GM19099 (cell line): ENCODE measurements around the gene SP2.

Experiments
- POLR2A ChIP-seq: IDR thresholded peaks from 3 replicates; pipeline ENCODE4 v1.6.1; 2011; ENCODE audit warnings: low read depth; ENCODE audit not compliant: insufficient read length; ENCODE audit errors: extremely low read depth

The SP2 gene

DNA sequence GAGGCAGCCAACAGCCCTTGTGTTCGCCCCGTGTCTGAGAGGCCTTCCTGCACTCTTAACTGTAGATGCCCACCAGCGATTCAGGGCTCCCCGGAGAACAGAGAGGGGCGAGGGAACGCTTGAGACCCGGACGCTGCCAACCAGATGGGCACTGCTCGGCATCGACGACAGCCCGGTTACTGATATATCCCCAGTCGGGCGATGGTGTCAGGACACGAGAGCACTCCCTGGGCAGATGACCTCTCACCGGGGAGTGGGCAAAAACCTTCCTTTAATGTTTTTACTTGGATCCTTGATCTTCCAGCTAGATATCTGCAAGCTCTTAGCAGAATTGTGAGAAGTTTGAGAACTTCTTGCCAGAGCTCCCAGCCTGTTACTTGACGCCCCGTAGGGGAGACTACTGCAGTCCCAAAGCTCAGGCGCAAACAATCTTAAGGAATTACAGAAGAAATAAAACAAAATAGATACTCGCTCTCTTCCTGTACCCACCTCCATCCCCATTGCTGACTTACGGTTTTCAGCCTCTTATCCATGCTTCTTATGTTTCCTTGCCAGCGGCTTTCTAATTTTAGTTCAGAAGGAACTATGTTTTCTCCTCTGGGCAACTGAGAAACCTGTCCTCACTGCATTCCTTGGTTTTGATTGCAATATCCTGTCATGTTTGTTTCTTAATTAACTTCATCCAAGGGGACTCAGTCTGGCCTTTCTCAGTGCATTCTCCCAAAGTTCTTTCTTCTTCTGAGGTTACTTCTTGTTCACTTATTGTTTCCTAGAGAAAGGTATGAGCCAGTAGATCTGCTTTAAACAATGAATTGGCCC lies 845 bp downstream of the SP2 start:
- no peak for TF ChIP-seq POLR2A

DNA sequence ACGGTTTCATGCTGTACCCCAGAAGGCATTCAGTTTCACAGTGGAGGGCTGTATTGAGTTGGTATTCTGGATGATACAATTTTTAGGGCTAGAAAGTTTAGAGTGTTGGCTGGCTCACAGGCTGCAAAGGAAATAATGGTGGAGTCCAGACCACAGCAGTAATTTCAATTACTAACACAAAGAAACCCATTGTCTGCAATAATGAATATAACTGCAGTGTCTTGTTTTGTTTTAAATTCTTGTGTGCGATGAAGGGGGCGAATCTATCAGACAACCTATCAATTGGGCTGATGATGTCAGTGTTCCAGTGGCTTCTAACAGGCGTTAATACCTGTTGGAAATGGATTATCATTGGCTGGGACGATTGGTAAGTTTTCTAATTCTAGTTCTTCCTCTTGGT lies 1.5 kb downstream of the SP2 start:
- no peak for TF ChIP-seq POLR2A

DNA sequence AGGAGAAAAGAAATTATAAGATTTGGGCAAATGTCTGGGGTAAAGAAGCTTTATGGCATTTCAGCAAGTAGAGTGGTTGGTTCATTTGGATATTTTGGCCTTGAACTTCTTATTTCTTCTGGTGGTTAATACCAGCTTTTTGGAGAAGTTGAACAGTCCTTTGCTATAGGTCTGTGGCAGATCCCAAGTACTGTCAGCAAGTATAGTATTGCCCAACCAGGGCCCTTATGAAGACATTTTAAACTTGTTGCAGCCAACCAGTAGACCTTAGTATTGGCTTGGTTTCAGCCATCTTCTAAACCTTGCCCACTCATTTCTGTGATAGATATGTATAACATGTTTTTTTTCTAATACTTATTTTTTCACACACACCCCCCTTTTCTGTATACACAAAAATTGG lies 2.2 kb downstream of the SP2 start:
- no peak for TF ChIP-seq POLR2A

DNA sequence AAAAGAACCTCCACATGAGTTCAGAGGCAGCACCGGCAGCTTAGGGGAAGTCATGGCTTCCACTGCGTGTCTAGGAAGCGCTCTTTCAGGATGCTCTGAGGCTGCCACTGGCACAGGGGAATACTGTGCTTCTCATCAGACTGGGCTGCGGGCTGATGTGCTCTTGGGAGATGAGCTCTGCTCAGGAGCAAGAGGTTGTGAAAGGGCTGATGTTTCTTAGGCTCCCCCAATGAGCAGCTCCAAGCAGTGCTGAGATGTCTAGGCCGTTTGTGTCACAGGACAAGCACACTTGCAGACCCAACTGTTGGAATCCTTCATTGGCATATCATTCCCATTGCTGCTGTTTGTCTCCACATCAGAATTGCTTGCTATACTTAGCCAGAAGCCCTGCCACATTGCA lies 3.6 kb downstream of the SP2 start:
- TF ChIP-seq POLR2A, result no peak

DNA sequence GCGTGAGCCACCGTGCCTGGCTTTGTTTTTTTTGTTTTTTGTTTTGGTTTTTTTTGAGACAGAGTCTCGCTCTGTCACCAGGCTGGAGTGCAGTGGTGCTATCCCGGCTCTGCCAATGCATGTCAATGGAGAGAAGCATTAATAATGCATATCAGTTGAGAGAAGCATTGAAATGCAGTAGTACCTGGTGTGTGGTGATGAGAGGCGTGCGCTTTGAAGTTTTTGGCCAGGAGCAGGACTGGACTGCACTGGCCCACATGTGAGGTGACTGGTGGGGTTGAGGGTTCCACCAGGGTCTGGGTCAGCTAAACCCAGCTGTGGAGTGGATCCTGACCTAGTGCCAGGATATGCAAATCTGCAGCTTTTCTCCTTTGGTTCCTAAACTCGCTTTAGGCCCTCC lies 5.4 kb downstream of the SP2 start:
- no peak for TF ChIP-seq POLR2A

DNA sequence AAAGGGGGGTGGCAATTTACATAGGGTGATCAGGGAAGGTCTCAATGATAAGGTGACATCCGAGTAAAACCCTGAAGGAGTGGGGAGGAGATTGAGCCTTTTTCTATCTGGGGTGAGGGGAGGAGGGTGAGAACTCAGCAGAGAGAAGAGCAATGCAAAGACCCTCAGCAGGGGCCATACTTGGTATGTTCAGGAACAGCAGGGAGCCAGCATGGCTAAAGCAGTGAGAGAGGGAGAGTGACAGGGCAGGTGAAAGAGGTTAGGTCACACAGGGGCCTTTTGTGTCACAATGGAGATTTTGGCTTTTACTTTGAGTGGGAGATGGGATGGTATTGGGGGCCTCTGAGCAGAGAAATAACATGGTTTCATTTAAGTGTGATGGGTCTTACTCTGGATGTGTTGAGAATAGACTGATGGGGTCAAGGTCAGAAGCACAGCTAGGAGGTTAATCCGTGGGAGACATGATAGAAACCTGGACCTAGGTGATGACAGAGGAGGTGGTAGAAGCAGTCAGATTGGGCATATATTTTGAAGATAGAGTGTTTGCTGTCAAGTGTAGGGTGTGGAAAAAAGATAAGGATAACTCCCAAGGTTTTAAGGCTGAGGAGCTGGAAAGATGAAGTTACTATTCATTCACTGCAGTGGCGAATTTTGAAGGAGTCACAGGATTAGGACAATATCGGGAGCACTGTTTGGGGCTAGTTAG lies 6.2 kb downstream of the SP2 start:
- no peak for TF ChIP-seq POLR2A

DNA sequence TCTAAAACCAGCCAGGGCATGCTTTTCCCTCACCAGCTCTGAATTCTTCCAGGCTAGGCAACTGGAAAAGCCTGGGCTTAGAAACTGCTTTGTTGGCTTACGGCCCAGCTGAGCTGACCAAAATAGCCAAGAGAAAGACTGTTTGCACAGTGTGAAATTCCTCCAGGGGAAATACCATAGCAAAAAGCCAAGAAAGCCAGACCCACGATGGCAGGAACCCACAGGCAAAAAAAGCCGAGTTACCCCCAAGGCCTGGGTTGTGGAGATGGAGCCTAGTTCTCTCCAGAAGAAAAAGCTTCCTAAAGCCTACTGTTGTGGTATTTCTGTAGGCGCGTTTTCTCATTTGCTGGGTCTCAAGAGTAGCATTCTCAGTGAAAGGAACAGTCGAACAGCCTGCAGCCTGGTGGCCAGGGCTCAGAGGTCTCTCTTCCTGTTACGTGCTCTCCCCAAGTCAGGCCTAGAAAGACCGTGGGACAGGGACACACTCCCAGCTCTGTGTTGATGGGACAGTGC lies 9.2 kb downstream of the SP2 start:
- no peak for TF ChIP-seq POLR2A

DNA sequence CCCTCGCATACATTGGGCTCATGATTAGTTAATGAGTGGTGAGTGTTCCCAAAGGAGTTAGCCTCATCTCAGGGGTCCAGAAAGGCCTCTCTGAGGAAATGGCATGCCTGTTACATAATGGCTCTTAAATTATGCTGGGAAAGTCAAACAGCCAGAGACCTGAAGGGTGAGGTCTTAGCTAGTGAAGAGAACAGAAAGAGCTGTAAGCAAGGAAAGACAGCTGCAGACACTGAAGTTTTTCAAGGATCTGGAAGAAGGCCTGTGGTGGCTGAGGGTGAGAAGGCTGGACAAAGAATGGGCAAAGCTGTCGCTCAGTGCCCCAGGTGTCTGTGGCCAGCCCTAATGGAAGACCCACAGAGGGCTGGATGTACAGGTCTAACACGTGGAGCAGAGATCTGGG lies 10.4 kb downstream of the SP2 start:
- no peak for TF ChIP-seq POLR2A

DNA sequence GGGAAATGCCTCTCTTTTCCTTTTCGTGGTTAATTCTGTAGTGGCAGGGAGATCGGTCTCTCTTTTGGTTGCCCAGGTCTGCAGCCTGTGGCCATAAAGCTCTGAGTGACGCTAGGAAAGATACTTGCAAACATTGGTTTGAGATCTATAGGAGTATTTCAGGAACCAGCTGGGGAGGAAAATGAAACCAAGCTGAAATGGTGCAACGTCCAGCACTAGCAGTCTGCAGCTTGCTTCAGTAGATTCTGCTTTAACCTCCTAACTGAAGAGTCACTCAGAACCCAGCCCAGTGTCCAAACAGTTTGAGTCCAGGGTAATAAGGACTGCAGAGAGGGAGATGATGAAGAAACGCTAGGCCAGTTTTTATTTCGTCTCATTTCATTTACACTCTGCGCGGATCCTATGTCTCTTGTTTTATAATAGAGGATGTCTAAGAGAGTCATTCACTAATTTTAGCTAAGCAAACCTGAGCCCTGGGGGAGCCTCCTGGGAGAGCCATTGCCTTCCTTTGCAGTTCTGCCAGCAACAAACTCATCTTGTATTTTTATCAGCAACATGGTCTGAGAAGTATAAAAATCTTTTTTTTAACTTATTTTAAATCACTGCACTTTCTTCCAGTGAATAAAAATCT lies 12.0 kb downstream of the SP2 start:
- TF ChIP-seq POLR2A, result no peak

DNA sequence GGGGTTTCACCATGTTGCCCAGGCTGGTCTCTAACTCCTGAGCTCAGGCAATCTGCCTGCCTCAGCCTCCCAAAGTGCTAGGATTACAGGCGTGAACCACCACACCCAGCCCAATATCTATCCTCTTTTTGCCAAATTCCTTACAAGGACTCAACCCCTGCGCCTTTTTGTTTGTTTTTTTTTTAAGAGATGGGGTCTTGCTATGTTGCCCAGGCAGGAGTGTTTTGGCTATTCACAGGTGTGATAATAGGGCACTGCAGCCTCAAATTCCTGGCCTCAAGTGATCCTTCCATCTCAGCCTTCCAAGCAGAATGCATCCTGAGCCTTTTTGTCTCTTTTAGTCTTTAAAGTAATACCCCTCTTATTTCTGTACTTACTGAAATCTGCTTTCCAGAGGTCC lies 17.0 kb downstream of the SP2 start:
- no peak for TF ChIP-seq POLR2A

DNA sequence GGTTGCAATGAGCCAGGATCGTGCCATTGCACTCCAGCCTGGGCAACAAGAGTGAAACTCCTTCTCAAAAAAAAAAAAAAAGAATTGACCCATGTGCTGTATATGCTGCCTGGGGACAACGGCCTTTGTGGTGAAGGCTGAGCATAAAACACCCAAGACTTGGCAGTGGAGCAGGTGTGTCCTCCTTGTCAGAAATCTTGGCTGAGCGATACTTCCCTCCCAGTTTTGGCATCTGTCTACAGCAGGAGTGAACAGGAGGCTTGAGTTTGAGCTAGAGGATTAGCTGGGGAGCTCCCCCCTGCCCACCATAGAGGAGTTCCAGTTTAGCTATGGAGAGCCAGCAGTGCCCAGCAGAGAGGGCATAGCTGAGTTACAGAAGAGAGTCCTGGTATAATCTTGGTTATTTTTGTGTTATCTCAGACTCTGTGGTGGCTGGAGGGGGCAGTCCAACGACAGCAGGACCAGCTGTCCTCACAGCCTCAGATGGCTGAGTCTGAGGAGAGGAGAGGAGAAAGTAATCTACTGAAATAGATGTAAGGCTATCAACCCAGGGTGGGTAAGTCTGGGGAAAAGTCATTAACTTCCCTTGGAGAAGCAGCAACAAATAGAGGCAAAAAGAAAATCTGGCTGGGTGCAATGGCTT lies 18.4 kb downstream of the SP2 start:
- no peak for TF ChIP-seq POLR2A

DNA sequence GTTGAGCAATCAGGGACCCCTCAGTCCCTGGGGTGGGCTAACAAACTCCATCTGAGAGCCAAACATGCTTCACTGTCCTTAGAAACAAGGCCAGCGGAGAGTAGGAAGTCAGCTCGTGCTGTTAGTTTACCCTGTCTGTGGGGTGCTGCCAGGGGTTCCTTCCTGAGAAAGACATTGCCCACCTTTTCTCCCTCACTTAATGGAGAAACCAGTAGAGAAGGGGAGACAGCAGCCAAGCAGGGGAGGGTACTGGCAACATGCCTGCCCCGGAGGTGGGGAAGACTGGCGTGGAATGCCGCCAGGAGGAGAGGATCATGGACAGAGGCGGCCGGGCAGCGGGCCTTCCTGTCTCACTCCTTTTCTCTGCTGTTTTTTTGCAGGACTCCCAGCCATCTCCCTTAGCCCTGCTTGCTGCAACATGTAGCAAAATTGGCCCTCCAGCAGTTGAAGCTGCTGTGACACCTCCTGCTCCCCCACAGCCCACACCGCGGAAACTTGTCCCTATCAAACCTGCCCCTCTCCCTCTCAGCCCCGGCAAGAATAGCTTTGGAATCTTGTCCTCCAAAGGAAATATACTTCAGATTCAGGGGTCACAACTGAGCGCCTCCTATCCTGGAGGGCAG lies 19.9 kb downstream of the SP2 start:
- no peak for TF ChIP-seq POLR2A

DNA sequence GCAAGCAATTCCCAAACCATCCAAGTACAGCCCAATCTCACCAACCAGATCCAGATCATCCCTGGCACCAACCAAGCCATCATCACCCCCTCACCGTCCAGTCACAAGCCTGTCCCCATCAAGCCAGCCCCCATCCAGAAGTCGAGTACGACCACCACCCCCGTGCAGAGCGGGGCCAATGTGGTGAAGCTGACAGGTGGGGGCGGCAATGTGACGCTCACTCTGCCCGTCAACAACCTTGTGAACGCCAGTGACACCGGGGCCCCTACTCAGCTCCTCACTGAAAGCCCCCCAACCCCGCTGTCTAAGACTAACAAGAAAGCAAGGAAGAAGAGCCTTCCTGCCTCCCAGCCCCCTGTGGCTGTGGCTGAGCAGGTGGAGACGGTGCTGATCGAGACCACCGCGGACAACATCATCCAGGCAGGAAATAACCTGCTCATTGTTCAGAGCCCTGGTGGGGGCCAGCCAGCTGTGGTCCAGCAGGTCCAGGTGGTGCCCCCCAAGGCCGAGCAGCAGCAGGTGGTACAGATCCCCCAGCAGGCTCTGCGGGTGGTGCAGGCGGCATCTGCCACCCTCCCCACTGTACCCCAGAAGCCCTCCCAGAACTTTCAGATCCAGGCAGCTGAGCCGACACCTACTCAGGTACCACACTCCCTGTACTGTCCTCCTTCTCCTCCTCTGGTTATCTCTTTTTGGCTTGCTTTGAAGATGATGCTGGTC lies 20.6 kb downstream of the SP2 start:
- TF ChIP-seq POLR2A, result no peak

DNA sequence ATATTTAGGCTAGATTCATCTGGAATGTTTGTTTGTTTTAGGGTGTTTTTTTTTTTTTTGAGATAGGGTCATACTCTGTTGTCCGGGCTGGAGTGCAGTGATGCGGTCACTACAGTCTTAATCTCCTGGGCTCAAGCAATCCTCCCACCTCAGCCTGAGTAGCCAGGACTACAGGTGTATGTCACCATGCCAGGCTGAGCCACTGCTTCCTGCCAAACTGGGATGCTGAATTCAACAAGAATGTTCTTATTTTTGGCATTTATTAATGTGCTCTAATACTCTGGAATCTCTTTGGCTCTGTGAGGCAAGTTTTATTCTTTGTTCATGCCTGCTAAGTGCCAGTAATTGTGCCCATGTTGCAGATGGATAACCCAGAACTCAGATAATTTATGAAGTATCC lies 21.5 kb downstream of the SP2 start:
- no peak for TF ChIP-seq POLR2A
